ENCODE results near the gene FOXO4. TPM values are rescaled to one million over a fixed set of nuclear protein-coding genes. Genes with fewer than 3 reads are reported as not detected.
"Not testable (repeated sequence)": the region's sequence is repeated elsewhere in the genome, so short reads cannot be mapped to it uniquely, and the experiment has no call there.

FOXO4 gene
- 10 to 100 TPM; 23.8 to 29.3 (median 27.8) TPM for polyA plus RNA-seq (ENCODE audit: insufficient read length in 4 of 4)

- DNase-seq (ENCODE audit: low read depth in 4 of 4, low spot score in 3 of 4), result peak in 3 of 4 donors; percentile 61 to 80 (median 75)
These were observed at the start of gene FOXO4 for GRCh38 chrX:71095555-71095980. Gene FOXO4, plus strand, starts transcription at chrX:71095851. Its CDS starts 678 bp downstream, at chrX:71096529.

GRCh38 chrX:71047891-71048290 is 47.8 kb upstream of the FOXO4 start:
- DNase-seq (ENCODE audit: low read depth in 4 of 4, low spot score in 3 of 4), result not testable (repeated sequence)

- no peak for DNase-seq (ENCODE audit: low read depth in 4 of 4, low spot score in 3 of 4)
These were observed 42.9 kb upstream of the FOXO4 start for GRCh38 chrX:71052721-71053120.

GRCh38 chrX:71053217-71053621 is 42.4 kb upstream of the FOXO4 start:
- DNase-seq (ENCODE audit: low read depth in 4 of 4, low spot score in 3 of 4), result peak in 2 of 4 donors; percentile 6 to 18

GRCh38 chrX:71056867-71057266 is 38.8 kb upstream of the FOXO4 start:
- no peak for DNase-seq (ENCODE audit: low read depth in 4 of 4, low spot score in 3 of 4)

- DNase-seq (ENCODE audit: low read depth in 4 of 4, low spot score in 3 of 4), result no peak
These were observed 37.7 kb upstream of the FOXO4 start for GRCh38 chrX:71057848-71058530.

GRCh38 chrX:71060127-71060526 is 35.5 kb upstream of the FOXO4 start:
- no peak for DNase-seq (ENCODE audit: low read depth in 4 of 4, low spot score in 3 of 4)

- no peak for DNase-seq (ENCODE audit: low read depth in 4 of 4, low spot score in 3 of 4)
These were observed 28.6 kb upstream of the FOXO4 start for GRCh38 chrX:71067089-71067488.

- peak in 1 of 4 donors; percentile 15 for DNase-seq (ENCODE audit: low read depth in 4 of 4, low spot score in 3 of 4)
These were observed 28.0 kb upstream of the FOXO4 start for GRCh38 chrX:71067712-71068043.

GRCh38 chrX:71068044-71068918 is 27.4 kb upstream of the FOXO4 start, which contains the start of gene SNX12:
Gene SNX12, minus strand, starts transcription at chrX:71068334. Its CDS starts 28 bp downstream, at chrX:71068306.
- peak; percentile 67 to 84 (median 77) for DNase-seq (ENCODE audit: low read depth in 4 of 4, low spot score in 3 of 4)

- DNase-seq (ENCODE audit: low read depth in 4 of 4, low spot score in 3 of 4), result no peak
These were observed 25.1 kb upstream of the FOXO4 start for GRCh38 chrX:71070531-71070930.

- DNase-seq (ENCODE audit: low read depth in 4 of 4, low spot score in 3 of 4), result no peak
These were observed 14.1 kb upstream of the FOXO4 start for GRCh38 chrX:71081330-71082123.

- DNase-seq (ENCODE audit: low read depth in 4 of 4, low spot score in 3 of 4), result no peak
These were observed 13.5 kb upstream of the FOXO4 start for GRCh38 chrX:71082124-71082647.

- DNase-seq (ENCODE audit: low read depth in 4 of 4, low spot score in 3 of 4), result no peak
These were observed 12.8 kb upstream of the FOXO4 start for GRCh38 chrX:71082822-71083221.

GRCh38 chrX:71085900-71086299 is 9.8 kb upstream of the FOXO4 start:
- no peak for DNase-seq (ENCODE audit: low read depth in 4 of 4, low spot score in 3 of 4)

- no peak for DNase-seq (ENCODE audit: low read depth in 4 of 4, low spot score in 3 of 4)
These were observed 4.4 kb upstream of the FOXO4 start for GRCh38 chrX:71091263-71091662.

GRCh38 chrX:71095033-71095432 is 618 bp upstream of the FOXO4 start:
- DNase-seq (ENCODE audit: low read depth in 4 of 4, low spot score in 3 of 4), result no peak

- DNase-seq (ENCODE audit: low read depth in 4 of 4, low spot score in 3 of 4), result peak in 1 of 4 donors; percentile 26
These were observed 519 bp downstream of the FOXO4 start for GRCh38 chrX:71095981-71096759.

- DNase-seq (ENCODE audit: low read depth in 4 of 4, low spot score in 3 of 4), result no peak
These were observed 1.0 kb downstream of the FOXO4 start for GRCh38 chrX:71096760-71097032.

- no peak for DNase-seq (ENCODE audit: low read depth in 4 of 4, low spot score in 3 of 4)
These were observed 2.7 kb downstream of the FOXO4 start for GRCh38 chrX:71098302-71098701.

Data from right renal pelvis (tissue), 4 donors.